Prostate gland (tissue), 2 donors: ENCODE results near the gene IGSF8. TPM values are rescaled to one million over a fixed set of nuclear protein-coding genes. Genes with fewer than 3 reads are reported as not detected.
"Not testable (repeated sequence)": the region's sequence is repeated elsewhere in the genome, so short reads cannot be mapped to it uniquely, and the experiment has no call there.

ENCODE experiments used
- DNase-seq: peaks from one replicate; pipeline ENCODE4 v3.0.0-alpha.2; 2019; ENCODE audit warnings: low spot score
- H3K27ac ChIP-seq, 2 donors: fragments of 200-600 bp; sonication (generic); 2 replicates each; pipeline ENCODE4 v1.5.1; 2017 to 2019
- H3K27me3 ChIP-seq: fragments of 200-600 bp; sonication (generic); replicated peaks from 2 replicates; pipeline ENCODE4 v1.5.1; 2019; ENCODE audit not compliant: insufficient read depth
- H3K36me3 ChIP-seq, 2 donors: fragments of 200-600 bp; sonication (generic); 1 replicate in 1 of 2; 2 replicates in 1 of 2; pipeline versions ENCODE4 v1.5.1 to v1.8.1; 2017 to 2019
- H3K4me1 ChIP-seq: fragments of 200-600 bp; sonication (generic); replicated peaks from 2 replicates; pipeline ENCODE4 v1.5.1; 2019
- H3K4me3 ChIP-seq, 2 donors: fragments of 200-600 bp; sonication (generic); 2 replicates each; pipeline ENCODE4 v1.5.1; 2017 to 2019
- H3K9me3 ChIP-seq: fragments of 200-600 bp; sonication (generic); 2 replicates; pipeline ENCODE4 v1.5.1; 2017
- POLR2A ChIP-seq: fragments of 450-650 bp; IDR thresholded peaks from one replicate; pipeline ENCODE4 v1.6.1; 2016; ENCODE audit warnings: antibody characterized with exemption, mild to moderate bottlenecking
- POLR2AphosphoS5 ChIP-seq: sonication (generic); formaldehyde crosslinking; IDR thresholded peaks from one replicate; pipeline ENCODE4 v1.6.1; 2017; ENCODE audit warnings: antibody characterized with exemption
- WGBS: methylation state at CpG from one replicate; pipeline ENCODE4 v1.1.5; 2018; 5-methylcytosine and 5-hydroxymethylcytosine counted together
- intact Hi-C: fragments of 100-400 bp; cut with DNase I; formaldehyde crosslinking; loops from one replicate; pipeline ENCODE4 v1.14.2; 2022
- total RNA-seq, 2 donors: library from RNA; depleted of rRNA; stranded (reverse); fragments of >200 nt; gene quantifications; one replicate each; pipeline ENCODE4 v1.1.0, GENCODE V29; 2016
- TF ChIP-seq, protein P1 (sequence below), 4 experiments: fragments of 200-600 bp in 2 of 4; fragments of 450-650 bp in 2 of 4; sonication (generic) in 2 of 4; IDR thresholded peaks; 1 replicate in 3 of 4; 2 replicates in 1 of 4; pipeline ENCODE4 v1.5.1; 2016 to 2019; ENCODE audit warnings: antibody characterized with exemption in 4 of 4, mild to moderate bottlenecking in 2 of 4, moderate library complexity in 2 of 4

Gene IGSF8
- total RNA-seq, 2 donors from 2014 or later, result 35.9 to 101 TPM

DNA sequence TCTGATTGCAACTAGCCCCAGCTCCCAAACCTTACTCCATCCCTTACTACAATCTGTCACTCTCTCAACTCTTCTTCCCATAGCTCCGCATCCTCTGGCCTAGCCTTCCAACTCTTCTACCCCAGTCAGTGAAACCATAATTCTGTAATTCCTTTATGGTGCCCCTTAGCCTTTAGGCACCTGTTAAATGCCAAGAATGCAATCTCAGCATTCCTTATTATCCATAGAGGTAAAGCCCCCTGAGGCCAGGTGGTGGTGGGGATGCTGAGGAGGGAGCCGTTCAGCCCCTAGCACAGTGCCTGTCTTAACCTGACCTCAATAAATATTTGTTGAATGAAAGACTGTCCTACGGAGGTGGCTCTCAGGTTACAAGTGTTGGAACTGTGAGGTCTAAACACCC is 31.1 kb upstream of the IGSF8 start:
- no peaks in the 10 kb centered on the region for H3K36me3 ChIP-seq
- no peaks in the 10 kb centered on the region for H3K4me1 ChIP-seq
- intact Hi-C loops, result no loop called here
- no peak for DNase-seq
- no peak overlapping the region for H3K27ac ChIP-seq
- no peaks in the 10 kb centered on the region for H3K27me3 ChIP-seq
- H3K9me3 ChIP-seq, result no peaks in the 10 kb centered on the region
- H3K4me3 ChIP-seq, result no peak overlapping the region
- WGBS, result 60% methylated on average over 3 of the region's 3 CpGs
- no peak for TF ChIP-seq POLR2A
- TF ChIP-seq, protein P1, sequence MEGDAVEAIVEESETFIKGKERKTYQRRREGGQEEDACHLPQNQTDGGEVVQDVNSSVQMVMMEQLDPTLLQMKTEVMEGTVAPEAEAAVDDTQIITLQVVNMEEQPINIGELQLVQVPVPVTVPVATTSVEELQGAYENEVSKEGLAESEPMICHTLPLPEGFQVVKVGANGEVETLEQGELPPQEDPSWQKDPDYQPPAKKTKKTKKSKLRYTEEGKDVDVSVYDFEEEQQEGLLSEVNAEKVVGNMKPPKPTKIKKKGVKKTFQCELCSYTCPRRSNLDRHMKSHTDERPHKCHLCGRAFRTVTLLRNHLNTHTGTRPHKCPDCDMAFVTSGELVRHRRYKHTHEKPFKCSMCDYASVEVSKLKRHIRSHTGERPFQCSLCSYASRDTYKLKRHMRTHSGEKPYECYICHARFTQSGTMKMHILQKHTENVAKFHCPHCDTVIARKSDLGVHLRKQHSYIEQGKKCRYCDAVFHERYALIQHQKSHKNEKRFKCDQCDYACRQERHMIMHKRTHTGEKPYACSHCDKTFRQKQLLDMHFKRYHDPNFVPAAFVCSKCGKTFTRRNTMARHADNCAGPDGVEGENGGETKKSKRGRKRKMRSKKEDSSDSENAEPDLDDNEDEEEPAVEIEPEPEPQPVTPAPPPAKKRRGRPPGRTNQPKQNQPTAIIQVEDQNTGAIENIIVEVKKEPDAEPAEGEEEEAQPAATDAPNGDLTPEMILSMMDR (IDR thresholded peaks at IDR 0.05), result no peak
- no peak for TF ChIP-seq POLR2AphosphoS5

DNA sequence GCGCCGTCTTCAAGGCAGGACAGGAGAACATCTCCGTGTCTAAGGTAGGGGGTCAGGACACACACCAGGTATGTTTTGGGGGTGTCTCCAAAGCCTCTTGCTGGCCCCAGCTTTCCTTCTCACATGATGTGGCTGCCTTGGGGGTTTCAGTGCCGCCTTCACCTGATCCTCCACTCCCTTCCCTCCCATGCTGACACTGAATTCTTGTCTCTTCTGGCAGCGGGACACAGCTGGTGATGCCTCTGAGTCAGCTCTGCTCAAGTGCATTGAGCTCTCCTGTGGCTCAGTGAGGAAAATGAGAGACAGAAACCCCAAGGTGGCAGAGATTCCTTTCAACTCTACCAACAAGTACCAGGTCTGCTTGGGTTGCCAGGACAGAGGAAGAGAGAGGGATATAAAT is 30.6 kb upstream of the IGSF8 start:
- TF ChIP-seq POLR2AphosphoS5 (no peak), POLR2A (no peak)
- TF ChIP-seq, protein P1 (IDR thresholded peaks at IDR 0.05), result no peak
- H3K27ac ChIP-seq, result no peak overlapping the region
- H3K36me3 ChIP-seq, result no peaks in the 10 kb centered on the region
- DNase-seq, result no peak
- no peak overlapping the region for H3K4me3 ChIP-seq
- H3K9me3 ChIP-seq, result no peaks in the 10 kb centered on the region
- intact Hi-C loops, result no loop called here
- 94% methylated on average over 5 of the region's 5 CpGs for WGBS
- no peaks in the 10 kb centered on the region for H3K27me3 ChIP-seq
- H3K4me1 ChIP-seq, result no peaks in the 10 kb centered on the region

DNA sequence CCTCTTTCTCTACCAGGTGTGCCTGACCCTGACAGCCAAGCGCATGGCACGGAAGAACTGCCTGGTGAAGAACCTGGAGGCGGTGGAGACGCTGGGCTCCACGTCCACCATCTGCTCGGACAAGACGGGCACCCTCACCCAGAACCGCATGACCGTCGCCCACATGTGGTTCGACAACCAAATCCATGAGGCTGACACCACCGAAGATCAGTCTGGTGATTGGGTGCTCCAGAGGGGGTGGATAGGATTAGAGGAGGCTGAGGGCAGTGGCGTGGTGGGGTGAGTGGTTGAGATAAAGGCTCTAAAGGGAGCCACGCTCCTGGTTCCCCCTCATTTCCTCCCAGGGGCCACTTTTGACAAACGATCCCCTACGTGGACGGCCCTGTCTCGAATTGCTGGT is 30.2 kb upstream of the IGSF8 start:
- Histone ChIP-seq H3K27ac (no peak overlapping the region), H3K4me3 (no peak overlapping the region), H3K27me3 (no peaks in the 10 kb centered on the region), H3K36me3 (no peaks in the 10 kb centered on the region), H3K9me3 (no peaks in the 10 kb centered on the region), H3K4me1 (no peaks in the 10 kb centered on the region)
- no peak for TF ChIP-seq POLR2AphosphoS5
- no peak for TF ChIP-seq POLR2A
- TF ChIP-seq, protein P1 (IDR thresholded peaks at IDR 0.05), result no peak
- DNase-seq, result no peak
- intact Hi-C loops, result no loop called here
- WGBS, result 92% methylated on average over 18 of the region's 18 CpGs

DNA sequence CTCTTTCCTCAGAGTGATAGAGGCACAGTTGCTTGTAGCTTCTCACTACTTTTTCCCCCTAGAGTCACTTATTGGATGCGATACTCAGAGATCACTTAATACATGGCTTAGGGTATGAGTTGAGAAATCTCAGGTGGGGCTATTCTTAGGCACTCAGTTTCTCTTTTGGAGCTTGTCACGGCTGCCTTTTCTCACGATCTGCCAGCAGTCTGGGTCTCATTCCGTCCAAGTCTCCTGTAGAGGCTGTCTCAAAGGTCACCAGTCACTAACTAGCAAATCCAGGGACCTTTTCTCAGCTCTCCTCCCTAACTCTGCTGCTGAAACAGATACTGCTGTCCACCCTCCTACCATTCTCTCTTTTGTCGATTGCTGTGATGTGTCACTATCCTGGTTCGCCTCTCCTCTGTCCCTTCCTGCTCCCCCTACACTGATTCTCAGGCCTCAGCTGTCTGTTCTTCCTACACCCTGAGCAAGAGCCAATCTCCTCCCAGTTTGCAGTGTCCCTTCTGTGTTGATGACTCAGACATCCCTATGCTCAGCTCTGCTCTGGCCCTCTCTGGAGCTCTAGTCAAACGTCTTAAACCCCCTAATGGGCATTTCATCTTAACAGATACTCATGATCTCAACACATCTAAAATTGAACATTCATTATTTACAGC is 29.6 kb upstream of the IGSF8 start:
- Histone ChIP-seq H3K36me3 (no peaks in the 10 kb centered on the region), H3K27ac (no peak overlapping the region), H3K4me3 (no peak overlapping the region), H3K4me1 (no peaks in the 10 kb centered on the region), H3K27me3 (no peaks in the 10 kb centered on the region), H3K9me3 (no peaks in the 10 kb centered on the region)
- intact Hi-C loops, result no loop called here
- WGBS, result 60% methylated on average over 7 of the region's 7 CpGs
- DNase-seq, result no peak
- TF ChIP-seq, protein P1 (IDR thresholded peaks at IDR 0.05), result no peak
- TF ChIP-seq POLR2A, result no peak
- no peak for TF ChIP-seq POLR2AphosphoS5

DNA sequence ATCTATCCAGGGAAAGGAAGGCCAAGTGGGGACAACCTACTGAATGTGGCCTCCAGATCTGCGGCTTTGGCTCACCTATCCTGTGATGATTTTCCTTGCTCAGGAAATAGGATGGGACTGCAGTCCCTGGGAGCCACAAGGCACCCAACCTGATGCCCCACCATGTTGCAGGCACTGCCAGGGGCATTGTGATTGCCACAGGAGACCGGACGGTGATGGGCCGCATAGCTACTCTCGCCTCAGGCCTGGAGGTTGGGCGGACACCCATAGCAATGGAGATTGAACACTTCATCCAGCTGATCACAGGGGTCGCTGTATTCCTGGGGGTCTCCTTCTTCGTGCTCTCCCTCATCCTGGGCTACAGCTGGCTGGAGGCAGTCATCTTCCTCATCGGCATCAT is 29.0 kb upstream of the IGSF8 start:
- TF ChIP-seq POLR2AphosphoS5 (no peak), POLR2A (no peak)
- TF ChIP-seq, protein P1 (IDR thresholded peaks at IDR 0.05), result no peak

DNA sequence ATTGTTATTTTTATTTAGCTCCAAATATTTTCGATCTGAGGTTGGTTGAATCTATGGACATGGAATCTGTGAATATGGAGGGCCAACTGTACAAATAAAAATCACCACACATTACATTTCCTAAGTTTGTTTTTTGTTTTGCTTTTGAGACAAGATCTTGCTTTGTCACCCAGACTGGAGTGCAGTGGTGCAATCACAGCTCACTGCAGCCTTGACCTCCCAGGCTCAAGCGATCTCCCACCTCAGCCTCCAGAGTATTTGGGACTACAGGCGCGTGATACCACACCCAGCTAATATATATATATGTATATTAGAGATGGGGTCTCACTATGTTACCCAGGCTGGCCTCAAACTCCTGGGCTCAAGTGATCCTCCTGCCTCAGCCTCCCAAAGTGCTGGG is 27.9 kb upstream of the IGSF8 start:
- H3K36me3 ChIP-seq, H3K9me3 ChIP-seq, H3K4me3 ChIP-seq, H3K4me1 ChIP-seq, intact Hi-C loops, H3K27ac ChIP-seq, DNase-seq, H3K27me3 ChIP-seq: not testable (repeated sequence)
- WGBS, result 73% methylated on average over 4 of the region's 4 CpGs

More for the DNA sequence above, 29.0 kb upstream of the IGSF8 start:
- no peaks in the 10 kb centered on the region for H3K4me1 ChIP-seq
- H3K36me3 ChIP-seq, result no peaks in the 10 kb centered on the region
- no peaks in the 10 kb centered on the region for H3K27me3 ChIP-seq
- intact Hi-C loops, result no loop called here
- DNase-seq, result no peak
- WGBS, result 95% methylated on average over 9 of the region's 9 CpGs
- H3K4me3 ChIP-seq, result no peak overlapping the region
- H3K9me3 ChIP-seq, result no peaks in the 10 kb centered on the region
- no peak overlapping the region for H3K27ac ChIP-seq
